ENCODE data around the gene OR8B2.

DNA sequence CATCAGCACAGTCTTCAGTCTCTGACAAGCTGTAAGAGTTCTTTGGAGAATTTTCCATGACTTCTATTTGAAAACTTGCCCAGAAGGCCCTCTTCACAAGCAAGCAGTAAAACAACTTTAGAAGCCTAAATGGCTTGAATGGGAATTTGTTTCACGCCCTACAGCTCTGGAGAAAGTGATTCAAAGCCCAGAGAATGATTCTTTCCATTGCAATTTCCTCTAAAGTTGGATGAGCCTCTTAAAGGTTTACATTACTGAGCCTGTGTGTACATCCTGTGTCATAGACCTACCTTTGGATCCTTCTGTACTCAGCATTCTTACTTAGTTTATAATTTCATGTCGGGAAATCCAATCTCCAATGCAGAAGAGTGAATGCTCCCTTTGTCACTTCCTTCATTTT lies 21.3 kb upstream of the OR8B2 start:
- no peak for TF ChIP-seq CTCF (IDR thresholded peaks at IDR 0.05; ENCODE audit: insufficient read depth, low read length)
- TF ChIP-seq, protein P1, sequence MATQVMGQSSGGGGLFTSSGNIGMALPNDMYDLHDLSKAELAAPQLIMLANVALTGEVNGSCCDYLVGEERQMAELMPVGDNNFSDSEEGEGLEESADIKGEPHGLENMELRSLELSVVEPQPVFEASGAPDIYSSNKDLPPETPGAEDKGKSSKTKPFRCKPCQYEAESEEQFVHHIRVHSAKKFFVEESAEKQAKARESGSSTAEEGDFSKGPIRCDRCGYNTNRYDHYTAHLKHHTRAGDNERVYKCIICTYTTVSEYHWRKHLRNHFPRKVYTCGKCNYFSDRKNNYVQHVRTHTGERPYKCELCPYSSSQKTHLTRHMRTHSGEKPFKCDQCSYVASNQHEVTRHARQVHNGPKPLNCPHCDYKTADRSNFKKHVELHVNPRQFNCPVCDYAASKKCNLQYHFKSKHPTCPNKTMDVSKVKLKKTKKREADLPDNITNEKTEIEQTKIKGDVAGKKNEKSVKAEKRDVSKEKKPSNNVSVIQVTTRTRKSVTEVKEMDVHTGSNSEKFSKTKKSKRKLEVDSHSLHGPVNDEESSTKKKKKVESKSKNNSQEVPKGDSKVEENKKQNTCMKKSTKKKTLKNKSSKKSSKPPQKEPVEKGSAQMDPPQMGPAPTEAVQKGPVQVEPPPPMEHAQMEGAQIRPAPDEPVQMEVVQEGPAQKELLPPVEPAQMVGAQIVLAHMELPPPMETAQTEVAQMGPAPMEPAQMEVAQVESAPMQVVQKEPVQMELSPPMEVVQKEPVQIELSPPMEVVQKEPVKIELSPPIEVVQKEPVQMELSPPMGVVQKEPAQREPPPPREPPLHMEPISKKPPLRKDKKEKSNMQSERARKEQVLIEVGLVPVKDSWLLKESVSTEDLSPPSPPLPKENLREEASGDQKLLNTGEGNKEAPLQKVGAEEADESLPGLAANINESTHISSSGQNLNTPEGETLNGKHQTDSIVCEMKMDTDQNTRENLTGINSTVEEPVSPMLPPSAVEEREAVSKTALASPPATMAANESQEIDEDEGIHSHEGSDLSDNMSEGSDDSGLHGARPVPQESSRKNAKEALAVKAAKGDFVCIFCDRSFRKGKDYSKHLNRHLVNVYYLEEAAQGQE (IDR thresholded peaks at IDR 0.05; ENCODE audit: insufficient replicate concordance, low read depth): no peak
